Ascending aorta (tissue), 2 donors: ENCODE measurements around the gene MSX1. TPM values are rescaled to one million over a fixed set of nuclear protein-coding genes. Genes with fewer than 3 reads are reported as not detected.

Source experiments
- DNase-seq, 2 donors: peaks; one replicate each; pipeline ENCODE4 v3.0.0-alpha.2; 2019; ENCODE audit warnings: low spot score in 2 of 2
- H3K27ac ChIP-seq, 2 donors: fragments of 200-600 bp; sonication (generic); one replicate each; pipeline ENCODE4 v1.5.1; 2016 to 2017; ENCODE audit warnings: mild to moderate bottlenecking in 1 of 2
- H3K27me3 ChIP-seq: fragments of 200-600 bp; sonication (generic); one replicate; pipeline ENCODE4 v1.5.1; 2017
- H3K36me3 ChIP-seq, 2 donors: fragments of 200-600 bp; sonication (generic); one replicate each; pipeline ENCODE4 v1.5.1; 2016
- H3K4me1 ChIP-seq, 2 donors: fragments of 200-600 bp; sonication (generic); one replicate each; pipeline ENCODE4 v1.5.1; 2016 to 2017; ENCODE audit warnings: mild to moderate bottlenecking in 1 of 2
- H3K4me3 ChIP-seq, 2 donors: fragments of 200-600 bp; sonication (generic); one replicate each; pipeline ENCODE4 v1.5.1; 2016 to 2017; ENCODE audit warnings: mild to moderate bottlenecking in 1 of 2
- H3K9me3 ChIP-seq, 2 donors: fragments of 200-600 bp; sonication (generic); one replicate each; pipeline ENCODE4 v1.5.1; 2016
- CTCF ChIP-seq, 3 experiments: fragments of 200-600 bp in 2 of 3; fragments of 450-650 bp in 1 of 3; sonication (generic) in 2 of 3; IDR thresholded peaks; one replicate each; pipeline ENCODE4 v1.5.1; 2016 to 2019; ENCODE audit warnings: antibody characterized with exemption in 3 of 3, mild to moderate bottlenecking in 1 of 3, moderate library complexity in 1 of 3
- intact Hi-C: fragments of 100-400 bp; cut with DNase I; formaldehyde crosslinking; loops from one replicate; pipeline ENCODE4 v1.15.1; 2023
- total RNA-seq: library from RNA; depleted of rRNA; stranded (reverse); fragments of >200 nt; gene quantifications from one replicate; pipeline ENCODE4 v1.1.0, GENCODE V29; 2016

Gene MSX1
- total RNA-seq, 1 donor from 2014 or later: 26.0 TPM

GRCh38 chr4:4837316-4837715, 22.1 kb upstream of the MSX1 start:
- Histone ChIP-seq H3K4me1 (no peaks in the 10 kb centered on the region), H3K36me3 (no peaks in the 10 kb centered on the region), H3K4me3 (no peak overlapping the region), H3K9me3 (no peaks in the 10 kb centered on the region), H3K27ac (no peak overlapping the region), H3K27me3 (no peaks in the 10 kb centered on the region)
- peak in 1 of 2 donors; percentile 49 for DNase-seq
- no peak for TF ChIP-seq CTCF (IDR thresholded peaks at IDR 0.05)
- intact Hi-C loops: no loop called here

GRCh38 chr4:4838051-4838935, 21.2 kb upstream of the MSX1 start:
- Histone ChIP-seq H3K4me3 (no peak overlapping the region), H3K4me1 (no peaks in the 10 kb centered on the region), H3K27ac (no peak overlapping the region), H3K27me3 (no peaks in the 10 kb centered on the region), H3K36me3 (no peaks in the 10 kb centered on the region), H3K9me3 (no peaks in the 10 kb centered on the region)
- intact Hi-C loops: no loop called here
- no peak for TF ChIP-seq CTCF (IDR thresholded peaks at IDR 0.05)
- peak in 1 of 2 donors; percentile 60 for DNase-seq

GRCh38 chr4:4838936-4839810, 20.3 kb upstream of the MSX1 start:
- H3K4me1 ChIP-seq: no peaks in the 10 kb centered on the region
- H3K4me3 ChIP-seq: no peak overlapping the region
- intact Hi-C loops: no loop called here
- H3K36me3 ChIP-seq: no peaks in the 10 kb centered on the region
- no peaks in the 10 kb centered on the region for H3K27me3 ChIP-seq
- DNase-seq: no peak
- TF ChIP-seq CTCF (IDR thresholded peaks at IDR 0.05): no peak
- H3K27ac ChIP-seq: no peak overlapping the region
- no peaks in the 10 kb centered on the region for H3K9me3 ChIP-seq

- intact Hi-C loops: loop anchor here (1.0 kb wide), 1 partner anchor 12 kb away; no protein-coding TSS in a partner anchor
- TF ChIP-seq CTCF (IDR thresholded peaks at IDR 0.05): no peak
These were observed 19.1 kb upstream of the MSX1 start for GRCh38 chr4:4840351-4840750.

GRCh38 chr4:4841156-4841555, 18.3 kb upstream of the MSX1 start:
- Histone ChIP-seq H3K36me3 (no peaks in the 10 kb centered on the region), H3K4me3 (no peak overlapping the region), H3K9me3 (no peaks in the 10 kb centered on the region), H3K4me1 (no peaks in the 10 kb centered on the region), H3K27me3 (no peaks in the 10 kb centered on the region), H3K27ac (no peak overlapping the region)
- no peak for TF ChIP-seq CTCF (IDR thresholded peaks at IDR 0.05)
- intact Hi-C loops: no loop called here
- DNase-seq: no peak

More at GRCh38 chr4:4840351-4840750, 19.1 kb upstream of the MSX1 start:
- DNase-seq: no peak
- H3K27me3 ChIP-seq: no peaks in the 10 kb centered on the region
- H3K27ac ChIP-seq: no peak overlapping the region
- no peaks in the 10 kb centered on the region for H3K9me3 ChIP-seq
- H3K36me3 ChIP-seq: no peaks in the 10 kb centered on the region
- no peak overlapping the region for H3K4me3 ChIP-seq
- H3K4me1 ChIP-seq: no peaks in the 10 kb centered on the region
